Endothelial cell of umbilical vein (primary cell): Measurements from ENCODE around the gene COPS6. TPM values are rescaled to one million over a fixed set of nuclear protein-coding genes. Genes with fewer than 3 reads are reported as not detected.

Experiments
- BruUV-seq: library from RNA; stranded (reverse); fragments of 400-500 nt; replicated peaks from 2 replicates; lab custom pipeline; 2021; lab: Mats Ljungman, UMichigan
- CTCF ChIA-PET: fragments of 300-600, 350-600 bp; sonication (Branson Sonifier 250); formaldehyde crosslinking; loops from one replicate; lab custom pipeline; 2021; ENCODE audit warnings: antibody characterized with exemption, inconsistent platforms; lab: Charles Lee
- POLR2A ChIA-PET: fragments of 300-600, 350-600 bp; sonication (Branson Sonifier 250); formaldehyde crosslinking; loops from one replicate; lab custom pipeline; 2021; ENCODE audit warnings: antibody characterized with exemption, inconsistent platforms; lab: Charles Lee
- DNase-seq: peaks from one replicate; pipeline ENCODE4 v3.0.0-alpha.2; 2011; ENCODE audit warnings: low read depth, low spot score
- FAIRE-seq: peaks from 2 replicates; lab custom pipeline; 2011; peaks lifted over from hg19 to GRCh38; lab: Jason Lieb, UNC
- H2AFZ ChIP-seq: 2 replicates; pipeline ENCODE4 v1.6.0; 2012; ENCODE audit warnings: low read depth, low read length, control low read depth, inconsistent platforms
- H3K27ac ChIP-seq: 2 replicates; pipeline ENCODE4 v1.5.1; 2011; ENCODE audit warnings: low read depth, mild to moderate bottlenecking, control low read depth, low read length, moderate library complexity; ENCODE audit not compliant: insufficient read depth
- H3K27me3 ChIP-seq, 2 experiments: 2 replicates each; pipeline versions ENCODE4 v1.6.0 to v1.6.1; 2011; ENCODE audit warnings: low read length in 2 of 2, mixed read lengths in 1 of 2; ENCODE audit not compliant: control insufficient read depth in 2 of 2, insufficient read depth in 2 of 2
- H3K36me3 ChIP-seq, 2 experiments: 2 replicates in 1 of 2; 3 replicates in 1 of 2; pipeline ENCODE4 v1.5.1; 2011; ENCODE audit warnings: low read length in 2 of 2, mild to moderate bottlenecking in 1 of 2, moderate library complexity in 1 of 2; ENCODE audit not compliant: control insufficient read depth in 2 of 2, insufficient read depth in 2 of 2; ENCODE audit errors: extremely low read depth in 1 of 2
- H3K4me1 ChIP-seq: 3 replicates; pipeline ENCODE4 v1.5.1; 2011; ENCODE audit warnings: mild to moderate bottlenecking, low read length; ENCODE audit not compliant: control insufficient read depth, insufficient read depth; ENCODE audit errors: extremely low read depth
- H3K4me2 ChIP-seq: 2 replicates; pipeline ENCODE4 v1.6.1; 2011; ENCODE audit warnings: low read length, control low read depth, mixed read lengths; ENCODE audit not compliant: insufficient read depth
- H3K4me3 ChIP-seq, 3 experiments: fragments of 200-600 bp in 1 of 3; sonication (generic), shearing (Covaris generic) in 1 of 3; replicated peaks in 1 of 3; 2 replicates each; pipeline ENCODE4 v1.5.1; 2011 to 2016; ENCODE audit warnings: control low read depth in 3 of 3, low read length in 3 of 3, mild to moderate bottlenecking in 2 of 3, inconsistent platforms in 1 of 3, low read depth in 1 of 3, moderate library complexity in 1 of 3; ENCODE audit not compliant: insufficient read depth in 1 of 3
- H3K79me2 ChIP-seq: 2 replicates; pipeline ENCODE4 v1.6.0; 2012; ENCODE audit warnings: low read length, inconsistent platforms; ENCODE audit not compliant: control insufficient read depth, insufficient read depth
- H3K9ac ChIP-seq: replicated peaks from 2 replicates; pipeline ENCODE3; 2011; ENCODE audit warnings: low read length, control low read depth; ENCODE audit not compliant: insufficient read depth; ENCODE audit errors: extremely low read depth
- H3K9me1 ChIP-seq: replicated peaks from 3 replicates; pipeline ENCODE4 v1.6.0; 2011; ENCODE audit warnings: mild to moderate bottlenecking, low read length; ENCODE audit not compliant: control insufficient read depth, insufficient read depth; ENCODE audit errors: extremely low read depth
- H3K9me3 ChIP-seq: replicated peaks from 2 replicates; pipeline ENCODE4 v1.5.1; 2012; ENCODE audit warnings: low read length, inconsistent platforms; ENCODE audit not compliant: control insufficient read depth, insufficient read depth
- H4K20me1 ChIP-seq: replicated peaks from 2 replicates; pipeline ENCODE3; 2011; ENCODE audit warnings: mild to moderate bottlenecking, low read length; ENCODE audit not compliant: control insufficient read depth, insufficient read depth; ENCODE audit errors: extremely low read depth
- CTCF ChIP-seq, 2 donors: IDR thresholded peaks; 1 replicate in 1 of 2; 2 replicates in 1 of 2; pipeline ENCODE4 v1.5.1; 2011; ENCODE audit warnings: low read length in 2 of 2, mild to moderate bottlenecking in 2 of 2, moderate library complexity in 2 of 2, control low read depth in 1 of 2, inconsistent platforms in 1 of 2, low read depth in 1 of 2; ENCODE audit not compliant: insufficient read depth in 1 of 2; ENCODE audit errors: extremely low read depth in 1 of 2
- EZH2 ChIP-seq: IDR thresholded peaks from 2 replicates; pipeline ENCODE4 v1.6.1; 2012; ENCODE audit warnings: borderline replicate concordance, low read depth, mild to moderate bottlenecking, moderate library complexity, low read length, inconsistent platforms; ENCODE audit not compliant: severe bottlenecking
- FOS ChIP-seq: IDR thresholded peaks from 2 replicates; pipeline ENCODE4 v1.6.1; 2011; ENCODE audit warnings: mild to moderate bottlenecking, low read length, moderate library complexity, borderline replicate concordance; ENCODE audit not compliant: insufficient read depth
- GATA2 ChIP-seq: IDR thresholded peaks from 2 replicates; pipeline ENCODE4 v1.7.0; 2011; ENCODE audit warnings: low read depth, mild to moderate bottlenecking, moderate library complexity, mixed read lengths, low read length; ENCODE audit not compliant: insufficient read length, insufficient read depth
- JUN ChIP-seq: IDR thresholded peaks from 2 replicates; pipeline ENCODE4 v1.6.1; 2011; ENCODE audit warnings: borderline replicate concordance, low read depth; ENCODE audit not compliant: insufficient read length, insufficient read depth
- MAX ChIP-seq: IDR thresholded peaks from 2 replicates; pipeline ENCODE4 v1.6.1; 2011; ENCODE audit not compliant: insufficient read depth, insufficient read length
- MYC ChIP-seq: IDR thresholded peaks from one replicate; pipeline ENCODE4 v1.6.1; 2011; ENCODE audit warnings: mild to moderate bottlenecking, low read depth, low read length
- POLR2A ChIP-seq: IDR thresholded peaks from 2 replicates; pipeline ENCODE4 v1.6.1; 2012; ENCODE audit warnings: low read depth, mild to moderate bottlenecking, control low read depth, low read length
- POLR2AphosphoS5 ChIP-seq: IDR thresholded peaks from 2 replicates; pipeline ENCODE4 v1.6.1; 2012; ENCODE audit warnings: low read depth, mild to moderate bottlenecking, control low read depth, low read length, moderate library complexity; ENCODE audit not compliant: insufficient read depth
- dilution Hi-C: fragments of 300-500 bp; cut with MboI; formaldehyde crosslinking; loops from one replicate; pipeline ENCODE4 v1.15.0; 2019; ENCODE audit warnings: low sequenced_read_pairs; ENCODE audit not compliant: extremely low pct_ligation_motif_present
- intact Hi-C: fragments of 100-400 bp; cut with micrococcal nuclease; formaldehyde crosslinking; loops from one replicate; pipeline ENCODE4 v1.10.0; 2022
- polyA plus RNA-seq, 4 experiments: library from polyadenylated mRNA; depleted of rRNA in 3 of 4; stranded (reverse) in 3 of 4; unstranded in 1 of 4; fragments of >200 nt; gene quantifications; 2 replicates each; pipeline versions ENCODE4 v1.2.1 to v1.2.3, GENCODE V29; 2011 to 2012; ENCODE audit warnings: missing spikeins in 1 of 4
- total RNA-seq: library from RNA; stranded (reverse); gene quantifications from 2 replicates; pipeline ENCODE4 v1.2.3, GENCODE V29; 2021

COPS6 gene
- total and polyA plus RNA-seq, 2 donors (not counting 3 experiments of a cell fraction or from before 2014, with no cell fraction given): 188 to 251 TPM

- TF ChIP-seq EZH2 (no peak), MAX (no peak), MYC (no peak), GATA2 (no peak), POLR2A (no peak), CTCF (IDR thresholded peaks at IDR 0.05; ENCODE audit: extremely low read depth in 1 of 2, insufficient read depth in 1 of 2, low read depth in 1 of 2, low read length in 2 of 2) (no peak), JUN (no peak), FOS (no peak), POLR2AphosphoS5 (no peak)
- H3K27me3 ChIP-seq: no peaks in the 10 kb centered on the region
- peaks cover 26% of the 10 kb centered on the region for H3K79me2 ChIP-seq
- no TSS peak for BruUV-seq
- CTCF ChIA-PET: interaction anchor here (1.6 to 2.4 kb wide), 2 partner anchors 11 to 81 kb away, joined by 4 to 8 read pairs; no protein-coding TSS in a partner anchor
- DNase-seq: no peak
- no peak overlapping the region for H3K4me3 ChIP-seq
- H4K20me1 ChIP-seq: no peaks in the 10 kb centered on the region
- intact Hi-C loops: no loop called here
- no peak for FAIRE-seq
- no peak overlapping the region for H3K27ac ChIP-seq
- dilution Hi-C loops: no loop called here
- H3K9me1 ChIP-seq: no peaks in the 10 kb centered on the region
- H3K4me2 ChIP-seq: no peak overlapping the region
- H3K9me3 ChIP-seq: peaks cover 26% of the 10 kb centered on the region
- POLR2A ChIA-PET: no interaction called here
- peaks cover 47 to 66% of the 10 kb centered on the region in 2 experiments for H3K36me3 ChIP-seq
- H2AFZ ChIP-seq: no peak overlapping the region
- H3K9ac ChIP-seq: no peak overlapping the region
- peaks cover under 1% of the 10 kb centered on the region for H3K4me1 ChIP-seq
These were observed 13.9 kb upstream of the COPS6 start for GRCh38 chr7:100074841-100075240.
